Mammary epithelial cell (primary cell): ENCODE results near the gene UNC5C.

Source experiments
- EZH2 ChIP-seq: IDR thresholded peaks from 2 replicates; pipeline ENCODE4 v1.6.1; 2012; ENCODE audit warnings: low read length, inconsistent platforms, borderline replicate concordance
- TF ChIP-seq, protein P1 (sequence below), 2 donors: IDR thresholded peaks in 1 of 2; conservative IDR thresholded peaks in 1 of 2; 2 replicates each; pipeline ENCODE4 v1.5.1; 2011 to 2012; ENCODE audit warnings: inconsistent platforms in 2 of 2, low read length in 2 of 2, mild to moderate bottlenecking in 2 of 2, control low read depth in 1 of 2, low read depth in 1 of 2; ENCODE audit not compliant: insufficient read depth in 1 of 2; ENCODE audit errors: extremely low read depth in 1 of 2

DNA sequence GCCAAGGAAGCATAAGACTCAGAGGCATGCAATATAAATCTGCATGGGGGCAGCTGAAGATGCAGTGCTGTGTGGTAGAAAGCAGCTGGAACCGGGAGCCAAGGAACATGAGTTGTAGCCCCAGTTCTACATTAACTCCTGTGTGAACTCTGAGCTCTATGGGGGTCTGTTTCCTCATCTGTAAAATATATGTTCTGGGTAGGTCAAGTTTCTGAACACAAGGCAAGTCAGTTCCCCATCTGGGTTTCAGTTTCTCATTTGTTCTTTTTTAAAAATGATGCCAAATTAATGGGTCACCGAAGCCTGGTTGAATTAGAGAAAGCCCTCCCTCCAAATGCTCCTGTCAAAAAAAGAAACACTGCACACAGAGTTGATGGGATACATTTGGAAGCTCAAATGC, 24.0 kb downstream of the UNC5C start:
- TF ChIP-seq, protein P1, sequence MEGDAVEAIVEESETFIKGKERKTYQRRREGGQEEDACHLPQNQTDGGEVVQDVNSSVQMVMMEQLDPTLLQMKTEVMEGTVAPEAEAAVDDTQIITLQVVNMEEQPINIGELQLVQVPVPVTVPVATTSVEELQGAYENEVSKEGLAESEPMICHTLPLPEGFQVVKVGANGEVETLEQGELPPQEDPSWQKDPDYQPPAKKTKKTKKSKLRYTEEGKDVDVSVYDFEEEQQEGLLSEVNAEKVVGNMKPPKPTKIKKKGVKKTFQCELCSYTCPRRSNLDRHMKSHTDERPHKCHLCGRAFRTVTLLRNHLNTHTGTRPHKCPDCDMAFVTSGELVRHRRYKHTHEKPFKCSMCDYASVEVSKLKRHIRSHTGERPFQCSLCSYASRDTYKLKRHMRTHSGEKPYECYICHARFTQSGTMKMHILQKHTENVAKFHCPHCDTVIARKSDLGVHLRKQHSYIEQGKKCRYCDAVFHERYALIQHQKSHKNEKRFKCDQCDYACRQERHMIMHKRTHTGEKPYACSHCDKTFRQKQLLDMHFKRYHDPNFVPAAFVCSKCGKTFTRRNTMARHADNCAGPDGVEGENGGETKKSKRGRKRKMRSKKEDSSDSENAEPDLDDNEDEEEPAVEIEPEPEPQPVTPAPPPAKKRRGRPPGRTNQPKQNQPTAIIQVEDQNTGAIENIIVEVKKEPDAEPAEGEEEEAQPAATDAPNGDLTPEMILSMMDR (conservative IDR thresholded peaks at IDR 0.05 in 1 of 2, IDR thresholded peaks at IDR 0.05 in 1 of 2; ENCODE audit: extremely low read depth in 1 of 2, insufficient read depth in 1 of 2, low read depth in 1 of 2, low read length in 2 of 2), result no peak
- TF ChIP-seq EZH2, result no peak
